HUES48 (cell line): ENCODE measurements around the gene BRME1.
"Not testable (repeated sequence)": the region's sequence is repeated elsewhere in the genome, so short reads cannot be mapped to it uniquely, and the experiment has no call there.

Source experiments
- H3K27ac ChIP-seq: one replicate; pipeline ENCODE4 v1.7.0; 2013; ENCODE audit warnings: low read depth, low read length, inconsistent platforms
- H3K27me3 ChIP-seq: 2 replicates; pipeline ENCODE4 v1.6.1; 2013; ENCODE audit warnings: mild to moderate bottlenecking, low read length; ENCODE audit not compliant: control insufficient read depth, insufficient read depth
- H3K36me3 ChIP-seq: 2 replicates; pipeline ENCODE4 v1.6.1; 2013; ENCODE audit warnings: low read length; ENCODE audit not compliant: control insufficient read depth, insufficient read depth
- H3K4me1 ChIP-seq: 2 replicates; pipeline ENCODE4 v1.6.1; 2013; ENCODE audit warnings: mild to moderate bottlenecking, low read length; ENCODE audit not compliant: control insufficient read depth, insufficient read depth
- H3K4me3 ChIP-seq: 2 replicates; pipeline ENCODE4 v1.5.1; 2013; ENCODE audit warnings: mild to moderate bottlenecking, low read depth, low read length
- H3K9ac ChIP-seq: 2 replicates; pipeline ENCODE4 v1.6.1; 2013; ENCODE audit warnings: mild to moderate bottlenecking, low read depth, low read length, moderate library complexity
- H3K9me3 ChIP-seq: 2 replicates; pipeline ENCODE4 v1.6.1; 2013; ENCODE audit warnings: low read length; ENCODE audit not compliant: control insufficient read depth, insufficient read depth

Gene BRME1

GRCh38 chr19:13851734-13852114 lies 54.2 kb downstream of the BRME1 start:
- not testable (repeated sequence) for H3K9ac ChIP-seq, H3K27me3 ChIP-seq, H3K36me3 ChIP-seq, H3K9me3 ChIP-seq, H3K4me3 ChIP-seq
- H3K4me1 ChIP-seq: peaks cover 23% of the 10 kb centered on the region
- peak overlapping the region; percentile 85 for H3K27ac ChIP-seq

- Histone ChIP-seq H3K27me3 (no peaks in the 10 kb centered on the region), H3K4me3 (peak overlapping the region; percentile 12; the same call in 1 of the 2 replicates), H3K9me3 (no peaks in the 10 kb centered on the region), H3K9ac (peak overlapping the region; percentile 23; the same call in 1 of the 2 replicates), H3K27ac (peak overlapping the region; percentile 85), H3K36me3 (no peaks in the 10 kb centered on the region), H3K4me1 (peaks cover 29% of the 10 kb centered on the region)
These were observed 54.8 kb downstream of the BRME1 start for GRCh38 chr19:13850910-13851733.

GRCh38 chr19:13849991-13850909 lies 55.7 kb downstream of the BRME1 start:
- H3K9me3 ChIP-seq: no peaks in the 10 kb centered on the region
- H3K4me3 ChIP-seq: peak overlapping the region; percentile 12; the same call in 1 of the 2 replicates
- peak overlapping the region; percentile 85 for H3K27ac ChIP-seq
- peaks cover 32% of the 10 kb centered on the region for H3K4me1 ChIP-seq
- H3K36me3 ChIP-seq: no peaks in the 10 kb centered on the region
- peak overlapping the region; percentile 23; the same call in 1 of the 2 replicates for H3K9ac ChIP-seq
- no peaks in the 10 kb centered on the region for H3K27me3 ChIP-seq

DNA sequence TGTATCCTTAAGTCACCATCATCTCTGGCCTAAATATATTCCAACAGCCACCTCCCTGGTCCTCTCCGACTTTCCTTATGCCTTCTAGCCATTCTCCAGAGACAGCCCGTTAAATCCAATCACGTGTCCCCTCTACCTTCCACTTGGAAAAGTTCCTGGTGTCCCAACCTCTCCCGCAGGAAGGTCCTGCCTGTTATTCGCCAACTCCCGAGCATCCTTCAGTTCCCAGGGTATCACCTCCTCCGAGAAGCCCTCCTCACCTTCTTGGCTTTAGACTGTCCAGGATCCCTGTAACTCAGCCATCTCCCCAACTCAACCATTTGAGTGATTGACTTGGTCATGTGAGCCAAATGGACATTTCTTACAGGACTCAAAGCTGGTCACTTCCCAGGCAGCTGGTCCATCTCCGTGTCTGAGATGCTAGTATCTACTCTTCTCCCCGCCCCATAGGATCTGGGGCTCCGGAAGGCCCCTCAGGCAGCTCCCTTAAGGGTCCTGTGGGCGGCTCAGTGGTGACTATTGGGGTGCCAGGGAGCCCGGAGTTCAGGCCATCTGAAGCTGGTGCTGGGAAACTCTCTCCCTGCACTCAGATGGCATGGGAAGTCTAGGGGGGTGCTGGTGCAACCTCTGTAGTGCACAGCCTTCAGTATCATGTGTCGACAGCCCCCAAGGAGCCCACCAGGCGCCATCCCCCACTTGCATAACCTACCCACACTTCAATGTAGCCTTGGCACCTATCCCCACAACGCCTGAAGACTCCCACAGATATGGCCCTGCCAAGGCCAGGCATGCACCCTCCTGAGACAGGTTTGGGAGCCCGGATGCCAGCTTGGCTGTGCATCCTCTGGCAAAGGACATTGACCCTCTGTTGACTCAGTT lies 56.9 kb downstream of the BRME1 start:
- H3K9ac ChIP-seq: no peak overlapping the region
- no peaks in the 10 kb centered on the region for H3K36me3 ChIP-seq
- H3K4me3 ChIP-seq: no peak overlapping the region
- H3K9me3 ChIP-seq: no peaks in the 10 kb centered on the region
- H3K27ac ChIP-seq: peak overlapping the region; percentile 5
- peaks cover 39% of the 10 kb centered on the region for H3K4me1 ChIP-seq
- no peaks in the 10 kb centered on the region for H3K27me3 ChIP-seq

DNA sequence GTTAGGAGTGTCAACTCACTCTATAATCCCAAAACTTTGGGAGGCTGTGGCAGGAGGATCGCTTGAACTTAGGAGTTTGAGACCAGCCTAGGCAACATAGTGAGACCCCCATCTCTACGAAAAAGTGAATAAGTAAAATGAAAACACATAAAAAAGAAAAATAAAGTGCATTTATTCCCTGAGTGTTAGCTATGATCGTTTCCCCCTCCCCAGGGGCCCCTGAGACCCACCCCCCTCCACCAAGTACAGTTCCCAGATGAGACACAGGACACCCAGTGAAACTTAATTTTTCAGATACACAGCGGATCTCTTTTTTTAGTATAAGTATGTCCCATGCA lies 57.6 kb downstream of the BRME1 start:
- no peak overlapping the region for H3K4me3 ChIP-seq
- H3K36me3 ChIP-seq: no peaks in the 10 kb centered on the region
- no peaks in the 10 kb centered on the region for H3K9me3 ChIP-seq
- H3K27me3 ChIP-seq: no peaks in the 10 kb centered on the region
- no peak overlapping the region for H3K27ac ChIP-seq
- peaks cover 44% of the 10 kb centered on the region for H3K4me1 ChIP-seq
- no peak overlapping the region for H3K9ac ChIP-seq

GRCh38 chr19:13847407-13848339 lies 58.2 kb downstream of the BRME1 start:
- Histone ChIP-seq H3K27ac (peak overlapping the region; percentile 97), H3K4me1 (peaks cover 48% of the 10 kb centered on the region), H3K4me3 (peak overlapping the region; percentile 72), H3K9ac (peak overlapping the region; percentile 92), H3K9me3 (no peaks in the 10 kb centered on the region), H3K27me3 (no peaks in the 10 kb centered on the region), H3K36me3 (no peaks in the 10 kb centered on the region)

DNA sequence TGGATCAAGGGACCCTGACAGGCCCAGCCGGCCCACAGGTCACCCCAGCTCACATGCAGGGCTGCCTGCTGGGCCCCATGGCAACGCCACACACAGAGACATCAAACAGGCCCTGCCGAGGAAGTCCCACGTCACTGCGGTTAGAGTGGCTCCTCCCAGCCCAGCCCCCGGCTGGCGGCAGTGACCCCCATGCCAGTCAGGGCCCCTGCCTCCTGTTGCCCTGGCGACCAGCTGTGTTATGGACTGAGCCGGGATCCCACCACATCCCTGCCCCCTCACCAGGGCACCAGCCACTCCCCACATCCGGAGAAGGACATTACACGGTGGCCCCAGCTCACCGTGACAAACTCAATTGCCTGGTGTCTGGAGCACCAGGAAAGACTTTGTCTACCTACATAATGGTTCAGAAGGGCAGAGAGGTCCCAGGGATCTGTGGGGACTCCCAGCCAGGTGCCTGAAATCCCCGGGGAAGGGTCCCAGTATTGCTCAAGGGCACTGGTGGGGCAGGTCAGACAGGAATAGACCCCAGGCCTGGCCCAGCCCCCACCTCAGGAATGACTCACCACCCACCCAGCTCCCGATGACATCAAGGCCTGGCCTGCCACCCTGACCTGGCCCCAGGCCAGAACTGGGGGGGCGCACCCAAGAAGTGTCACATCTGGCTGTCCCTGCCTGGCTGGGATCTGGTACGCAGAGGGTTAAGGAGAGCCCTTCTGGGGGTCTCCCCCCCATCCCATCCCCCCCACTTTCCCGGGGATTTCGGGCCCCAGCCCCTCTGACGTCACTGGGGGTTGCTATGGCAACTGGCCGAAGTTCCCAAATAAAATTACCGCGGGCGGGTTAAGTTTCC lies 59.1 kb downstream of the BRME1 start:
- Histone ChIP-seq H3K27ac (peak overlapping the region; percentile 97), H3K27me3 (no peaks in the 10 kb centered on the region), H3K4me1 (peaks cover 48% of the 10 kb centered on the region), H3K9ac (peak overlapping the region; percentile 92), H3K9me3 (no peaks in the 10 kb centered on the region), H3K36me3 (no peaks in the 10 kb centered on the region), H3K4me3 (peak overlapping the region; percentile 72)

GRCh38 chr19:13844130-13844631 lies 61.7 kb downstream of the BRME1 start:
- Histone ChIP-seq H3K9me3 (no peaks in the 10 kb centered on the region), H3K4me1 (peaks cover 35% of the 10 kb centered on the region), H3K4me3 (no peak overlapping the region), H3K9ac (no peak overlapping the region), H3K27me3 (no peaks in the 10 kb centered on the region), H3K27ac (peak overlapping the region; percentile 2), H3K36me3 (no peaks in the 10 kb centered on the region)
